Fibroblast of lung (primary cell): Measurements from ENCODE around the gene P4HTM. TPM values are rescaled to one million over a fixed set of nuclear protein-coding genes. Genes with fewer than 3 reads are reported as not detected.
"Not testable (repeated sequence)": the region's sequence is repeated elsewhere in the genome, so short reads cannot be mapped to it uniquely, and the experiment has no call there.

Experiments used
- DNase-seq, 2 donors: peaks; one replicate each; pipeline versions ENCODE4 v3.0.0 to v3.0.0-alpha.2; 2010; ENCODE audit warnings: low read depth in 2 of 2
- H2AFZ ChIP-seq: 2 replicates; pipeline ENCODE4 v1.5.1; 2012; ENCODE audit warnings: low read length, control low read depth, inconsistent platforms
- H3K27ac ChIP-seq: 2 replicates; pipeline ENCODE4 v1.5.1; 2011; ENCODE audit warnings: low read length, control low read depth; ENCODE audit not compliant: insufficient read depth
- H3K27me3 ChIP-seq: 2 replicates; pipeline ENCODE4 v1.5.1; 2011; ENCODE audit warnings: mild to moderate bottlenecking, low read length; ENCODE audit not compliant: control insufficient read depth, insufficient read depth
- H3K36me3 ChIP-seq: 2 replicates; pipeline ENCODE4 v1.5.1; 2011; ENCODE audit warnings: low read length; ENCODE audit not compliant: control insufficient read depth, insufficient read depth
- H3K4me1 ChIP-seq: 2 replicates; pipeline ENCODE4 v1.5.1; 2011; ENCODE audit warnings: low read length; ENCODE audit not compliant: control insufficient read depth, insufficient read depth; ENCODE audit errors: extremely low read depth
- H3K4me2 ChIP-seq: 2 replicates; pipeline ENCODE4 v1.5.1; 2011; ENCODE audit warnings: low read length, control low read depth; ENCODE audit not compliant: insufficient read depth; ENCODE audit errors: extremely low read depth
- H3K4me3 ChIP-seq, 4 experiments: fragments of 200-600 bp in 1 of 4; sonication (generic) in 1 of 4; replicated peaks in 1 of 4; 2 replicates each; pipeline ENCODE4 v1.5.1; 2011 to 2016; ENCODE audit warnings: low read length in 4 of 4, low read depth in 3 of 4, mild to moderate bottlenecking in 3 of 4, control low read depth in 2 of 4, inconsistent platforms in 1 of 4, mixed read lengths in 1 of 4; ENCODE audit not compliant: insufficient read depth in 1 of 4; ENCODE audit errors: control extremely low read depth in 1 of 4
- H3K79me2 ChIP-seq: 2 replicates; pipeline ENCODE4 v1.5.1; 2012; ENCODE audit warnings: mild to moderate bottlenecking, low read length, inconsistent platforms; ENCODE audit not compliant: control insufficient read depth, insufficient read depth
- H3K9ac ChIP-seq: 2 replicates; pipeline ENCODE4 v1.5.1; 2011; ENCODE audit warnings: mild to moderate bottlenecking, low read length, control low read depth; ENCODE audit not compliant: insufficient read depth
- H3K9me3 ChIP-seq: 2 replicates; pipeline ENCODE4 v1.5.1; 2012; ENCODE audit warnings: low read depth, low read length; ENCODE audit not compliant: control insufficient read depth, insufficient read depth
- H4K20me1 ChIP-seq: 2 replicates; pipeline ENCODE4 v1.5.1; 2011; ENCODE audit warnings: low read length; ENCODE audit not compliant: control insufficient read depth, insufficient read depth; ENCODE audit errors: extremely low read depth
- CTCF ChIP-seq, 2 donors: IDR thresholded peaks in 1 of 2; conservative IDR thresholded peaks in 1 of 2; 1 replicate in 1 of 2; 2 replicates in 1 of 2; pipeline ENCODE4 v1.5.1; 2011 to 2012; ENCODE audit warnings: low read length in 2 of 2, control low read depth in 1 of 2, inconsistent platforms in 1 of 2, low read depth in 1 of 2, mild to moderate bottlenecking in 1 of 2
- EZH2 ChIP-seq: IDR thresholded peaks from 2 replicates; pipeline ENCODE4 v1.5.1; 2012; ENCODE audit warnings: low read length, control low read depth, mild to moderate bottlenecking; ENCODE audit errors: missing control alignments
- polyA plus RNA-seq, 2 donors: library from polyadenylated mRNA; depleted of rRNA in 1 of 2; stranded (reverse) in 1 of 2; unstranded in 1 of 2; fragments of >200 nt; gene quantifications; 2 replicates each; pipeline ENCODE4 v1.2.1, GENCODE V29; 2011 to 2012; ENCODE audit warnings: missing spikeins in 1 of 2
- total RNA-seq: library from RNA; depleted of rRNA; stranded (reverse); fragments of >200 nt; gene quantifications from 2 replicates; pipeline ENCODE4 v1.2.1, GENCODE V29; 2014

The P4HTM gene
- total and polyA plus RNA-seq, 2 donors (not counting 1 experiment from before 2014, with no cell fraction given), result 16.2 to 46.7 TPM

- no peaks in the 10 kb centered on the region for H3K27me3 ChIP-seq
- peak within 1 kb of the TSS; percentile 37 for H2AFZ ChIP-seq
- DNase-seq, result peak; percentile 97
- H3K9ac ChIP-seq, result peak within 1 kb of the TSS; percentile 71
- peak within 1 kb of the TSS; percentile 85 for H3K27ac ChIP-seq
- no peaks in the 10 kb centered on the region for H4K20me1 ChIP-seq
- no peaks in the 10 kb centered on the region for H3K9me3 ChIP-seq
- peak within 1 kb of the TSS; percentile 99 for H3K4me2 ChIP-seq
- peaks cover 4% of the 10 kb centered on the region for H3K4me1 ChIP-seq
- peak within 1 kb of the TSS; percentile 51 to 84 (median 72) for H3K4me3 ChIP-seq
- TF ChIP-seq CTCF (conservative IDR thresholded peaks at IDR 0.05 in 1 of 2, IDR thresholded peaks at IDR 0.05 in 1 of 2; ENCODE audit: low read depth in 1 of 2, low read length in 2 of 2) (peak; percentile 12 to 32), EZH2 (no peak)
- peaks cover 27% of the 10 kb centered on the region for H3K79me2 ChIP-seq
- H3K36me3 ChIP-seq, result peaks cover 10% of the 10 kb centered on the region
These were observed 17.2 kb downstream of the P4HTM start, which contains the start of gene WDR6 for GRCh38 chr3:49007068-49007770. WDR6 (plus strand) TSS chr3:49007391; CDS start chr3:49007432, 41 bp downstream.

- H3K36me3 ChIP-seq, result peaks cover 12% of the 10 kb centered on the region
- H2AFZ ChIP-seq, result peak overlapping the region; percentile 37
- no peaks in the 10 kb centered on the region for H4K20me1 ChIP-seq
- H3K27ac ChIP-seq, result peak overlapping the region; percentile 85
- DNase-seq, result peak; percentile 80 to 83
- H3K4me2 ChIP-seq, result peak overlapping the region; percentile 99
- H3K4me1 ChIP-seq, result peaks cover 4% of the 10 kb centered on the region
- no peaks in the 10 kb centered on the region for H3K9me3 ChIP-seq
- peak overlapping the region; percentile 51 to 84 (median 72) for H3K4me3 ChIP-seq
- no peaks in the 10 kb centered on the region for H3K27me3 ChIP-seq
- no peak for TF ChIP-seq CTCF (conservative IDR thresholded peaks at IDR 0.05 in 1 of 2, IDR thresholded peaks at IDR 0.05 in 1 of 2; ENCODE audit: low read depth in 1 of 2, low read length in 2 of 2)
- TF ChIP-seq EZH2, result no peak
- H3K9ac ChIP-seq, result peak overlapping the region; percentile 71
- peaks cover 35% of the 10 kb centered on the region for H3K79me2 ChIP-seq
These were observed 17.9 kb downstream of the P4HTM start for GRCh38 chr3:49007771-49008528.

GRCh38 chr3:49008627-49009026, 18.6 kb downstream of the P4HTM start:
- not testable (repeated sequence) for H3K27ac ChIP-seq, H3K9ac ChIP-seq, H3K9me3 ChIP-seq, H4K20me1 ChIP-seq, H2AFZ ChIP-seq, DNase-seq, H3K27me3 ChIP-seq, H3K4me1 ChIP-seq
- Histone ChIP-seq H3K36me3 (peaks cover 13% of the 10 kb centered on the region), H3K4me2 (peak overlapping the region; percentile 99), H3K4me3 (peak overlapping the region; percentile 51 to 82 (median 65)), H3K79me2 (peaks cover 40% of the 10 kb centered on the region)
